Ishikawa (cell line): Measurements from ENCODE around the gene KIRREL3.

Experiments used
- CEBPB ChIP-seq: IDR thresholded peaks from 2 replicates; pipeline ENCODE4 v1.6.1; 2012
- CREB1 ChIP-seq: IDR thresholded peaks from 2 replicates; pipeline ENCODE4 v1.6.1; 2012; ENCODE audit warnings: low read depth
- EGR1 ChIP-seq: IDR thresholded peaks from 2 replicates; pipeline ENCODE4 v1.6.1; 2012
- EP300 ChIP-seq: IDR thresholded peaks from 2 replicates; pipeline ENCODE4 v1.6.1; 2012; ENCODE audit warnings: borderline replicate concordance
- FOXM1 ChIP-seq: IDR thresholded peaks from 2 replicates; pipeline ENCODE4 v1.6.1; 2012; ENCODE audit warnings: low read depth, borderline replicate concordance
- NFIC ChIP-seq: IDR thresholded peaks from 2 replicates; pipeline ENCODE4 v1.6.1; 2012
- RAD21 ChIP-seq: IDR thresholded peaks from 2 replicates; pipeline ENCODE4 v1.6.1; 2012; ENCODE audit warnings: low read depth
- TAF1 ChIP-seq: IDR thresholded peaks from 2 replicates; pipeline ENCODE4 v1.6.1; 2012; ENCODE audit warnings: low read depth, mild to moderate bottlenecking
- TCF12 ChIP-seq: IDR thresholded peaks from 2 replicates; pipeline ENCODE4 v1.6.1; 2012; ENCODE audit warnings: low read depth
- TEAD4 ChIP-seq: IDR thresholded peaks from 2 replicates; pipeline ENCODE4 v1.6.1; 2012
- YY1 ChIP-seq: IDR thresholded peaks from 2 replicates; pipeline ENCODE4 v1.6.1; 2012; ENCODE audit warnings: low read depth
- ZBTB7A ChIP-seq: IDR thresholded peaks from 2 replicates; pipeline ENCODE4 v1.6.1; 2012; ENCODE audit warnings: low read depth
- TF ChIP-seq, protein P1 (sequence below): IDR thresholded peaks from 2 replicates; pipeline ENCODE4 v1.6.1; 2012
- TF ChIP-seq, protein P2 (sequence below): IDR thresholded peaks from 2 replicates; pipeline ENCODE4 v1.6.1; 2012; ENCODE audit warnings: low read depth, mild to moderate bottlenecking
- TF ChIP-seq, protein P3 (sequence below): IDR thresholded peaks from 2 replicates; pipeline ENCODE4 v1.6.1; 2012

The KIRREL3 gene

DNA sequence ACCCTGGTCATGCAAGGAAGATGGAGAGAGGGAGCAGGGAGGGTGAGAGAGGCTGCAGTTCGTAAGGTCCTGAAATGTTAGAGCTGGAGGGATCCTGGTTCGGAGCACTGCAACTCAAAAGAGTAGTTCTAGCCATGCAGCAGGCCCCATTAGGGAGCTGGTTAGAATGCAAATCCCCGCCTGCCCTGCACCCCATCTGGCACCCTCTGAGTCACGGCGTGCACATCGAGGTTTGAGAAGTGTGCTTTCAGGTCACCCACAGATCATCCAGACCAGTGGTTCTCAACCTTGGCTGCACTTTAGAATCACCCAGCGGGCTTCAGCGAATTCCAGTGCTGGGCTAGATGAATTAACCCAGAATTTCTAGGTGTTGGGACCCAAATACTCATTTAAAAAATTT lies 596.9 kb downstream of the KIRREL3 start:
- TF ChIP-seq ZBTB7A: no peak
- no peak for TF ChIP-seq FOXM1
- TF ChIP-seq, protein P1, sequence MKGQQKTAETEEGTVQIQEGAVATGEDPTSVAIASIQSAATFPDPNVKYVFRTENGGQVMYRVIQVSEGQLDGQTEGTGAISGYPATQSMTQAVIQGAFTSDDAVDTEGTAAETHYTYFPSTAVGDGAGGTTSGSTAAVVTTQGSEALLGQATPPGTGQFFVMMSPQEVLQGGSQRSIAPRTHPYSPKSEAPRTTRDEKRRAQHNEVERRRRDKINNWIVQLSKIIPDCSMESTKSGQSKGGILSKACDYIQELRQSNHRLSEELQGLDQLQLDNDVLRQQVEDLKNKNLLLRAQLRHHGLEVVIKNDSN: no peak
- no peak for TF ChIP-seq TAF1
- no peak for TF ChIP-seq CEBPB
- TF ChIP-seq NFIC: no peak
- TF ChIP-seq YY1: no peak
- TF ChIP-seq, protein P2, sequence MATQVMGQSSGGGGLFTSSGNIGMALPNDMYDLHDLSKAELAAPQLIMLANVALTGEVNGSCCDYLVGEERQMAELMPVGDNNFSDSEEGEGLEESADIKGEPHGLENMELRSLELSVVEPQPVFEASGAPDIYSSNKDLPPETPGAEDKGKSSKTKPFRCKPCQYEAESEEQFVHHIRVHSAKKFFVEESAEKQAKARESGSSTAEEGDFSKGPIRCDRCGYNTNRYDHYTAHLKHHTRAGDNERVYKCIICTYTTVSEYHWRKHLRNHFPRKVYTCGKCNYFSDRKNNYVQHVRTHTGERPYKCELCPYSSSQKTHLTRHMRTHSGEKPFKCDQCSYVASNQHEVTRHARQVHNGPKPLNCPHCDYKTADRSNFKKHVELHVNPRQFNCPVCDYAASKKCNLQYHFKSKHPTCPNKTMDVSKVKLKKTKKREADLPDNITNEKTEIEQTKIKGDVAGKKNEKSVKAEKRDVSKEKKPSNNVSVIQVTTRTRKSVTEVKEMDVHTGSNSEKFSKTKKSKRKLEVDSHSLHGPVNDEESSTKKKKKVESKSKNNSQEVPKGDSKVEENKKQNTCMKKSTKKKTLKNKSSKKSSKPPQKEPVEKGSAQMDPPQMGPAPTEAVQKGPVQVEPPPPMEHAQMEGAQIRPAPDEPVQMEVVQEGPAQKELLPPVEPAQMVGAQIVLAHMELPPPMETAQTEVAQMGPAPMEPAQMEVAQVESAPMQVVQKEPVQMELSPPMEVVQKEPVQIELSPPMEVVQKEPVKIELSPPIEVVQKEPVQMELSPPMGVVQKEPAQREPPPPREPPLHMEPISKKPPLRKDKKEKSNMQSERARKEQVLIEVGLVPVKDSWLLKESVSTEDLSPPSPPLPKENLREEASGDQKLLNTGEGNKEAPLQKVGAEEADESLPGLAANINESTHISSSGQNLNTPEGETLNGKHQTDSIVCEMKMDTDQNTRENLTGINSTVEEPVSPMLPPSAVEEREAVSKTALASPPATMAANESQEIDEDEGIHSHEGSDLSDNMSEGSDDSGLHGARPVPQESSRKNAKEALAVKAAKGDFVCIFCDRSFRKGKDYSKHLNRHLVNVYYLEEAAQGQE: no peak
- TF ChIP-seq CREB1: no peak

DNA sequence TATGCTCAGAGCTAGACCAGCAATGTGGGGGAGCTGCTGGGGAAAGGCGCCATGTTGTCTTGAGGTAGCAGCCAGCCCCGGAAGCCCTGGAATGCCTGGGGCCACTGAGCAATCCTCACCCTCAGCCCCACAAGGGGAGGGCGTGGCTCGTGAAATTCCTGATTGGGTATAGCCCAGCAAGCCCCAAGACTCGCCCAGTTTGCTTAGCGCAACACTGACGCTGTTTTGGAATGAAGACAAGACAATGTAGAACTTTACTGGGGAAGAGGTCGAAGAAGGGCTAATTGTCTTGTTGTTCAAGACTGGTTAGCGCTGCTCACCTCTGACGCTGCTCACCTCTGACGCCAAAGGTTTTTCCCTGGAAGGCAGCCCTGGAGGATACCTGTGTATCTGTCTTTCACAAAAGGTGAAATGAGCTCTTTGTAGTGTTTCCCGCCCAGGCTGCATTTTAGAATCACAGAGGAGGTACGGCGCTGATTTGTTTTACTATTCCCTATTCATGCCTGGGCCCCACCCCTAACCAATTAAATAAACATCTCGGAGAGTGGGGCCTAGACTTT lies 597.5 kb downstream of the KIRREL3 start:
- TF ChIP-seq CEBPB (no peak), NFIC (no peak), FOXM1 (no peak), TCF12 (no peak), TAF1 (no peak), RAD21 (no peak), EGR1 (no peak), YY1 (no peak), TEAD4 (no peak), ZBTB7A (no peak), EP300 (no peak), CREB1 (no peak)
- TF ChIP-seq, protein P2: no peak
- TF ChIP-seq, protein P3, sequence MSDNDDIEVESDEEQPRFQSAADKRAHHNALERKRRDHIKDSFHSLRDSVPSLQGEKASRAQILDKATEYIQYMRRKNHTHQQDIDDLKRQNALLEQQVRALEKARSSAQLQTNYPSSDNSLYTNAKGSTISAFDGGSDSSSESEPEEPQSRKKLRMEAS: no peak
- TF ChIP-seq, protein P1: no peak

DNA sequence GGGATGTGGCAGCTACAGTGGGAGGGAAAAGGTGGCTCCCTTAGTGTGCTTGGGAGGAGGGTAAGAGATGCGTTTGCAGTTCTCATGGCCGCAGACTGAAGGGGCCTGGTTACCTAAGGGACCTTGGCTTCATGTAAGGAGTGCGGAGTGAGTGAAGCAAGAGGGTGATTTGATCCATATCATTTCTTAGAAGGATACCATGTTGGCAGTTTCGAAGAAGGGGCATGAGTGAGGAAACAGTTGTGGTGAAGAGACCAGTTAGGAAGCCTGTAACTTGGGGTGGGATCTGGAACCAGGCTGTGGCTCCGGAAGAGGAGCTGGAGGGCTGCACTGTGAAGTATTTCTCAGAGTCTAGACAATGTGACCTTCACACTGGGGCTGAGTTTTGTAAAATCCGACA lies 600.1 kb downstream of the KIRREL3 start:
- TF ChIP-seq NFIC: no peak
- no peak for TF ChIP-seq CREB1
- no peak for TF ChIP-seq RAD21
- no peak for TF ChIP-seq CEBPB

DNA sequence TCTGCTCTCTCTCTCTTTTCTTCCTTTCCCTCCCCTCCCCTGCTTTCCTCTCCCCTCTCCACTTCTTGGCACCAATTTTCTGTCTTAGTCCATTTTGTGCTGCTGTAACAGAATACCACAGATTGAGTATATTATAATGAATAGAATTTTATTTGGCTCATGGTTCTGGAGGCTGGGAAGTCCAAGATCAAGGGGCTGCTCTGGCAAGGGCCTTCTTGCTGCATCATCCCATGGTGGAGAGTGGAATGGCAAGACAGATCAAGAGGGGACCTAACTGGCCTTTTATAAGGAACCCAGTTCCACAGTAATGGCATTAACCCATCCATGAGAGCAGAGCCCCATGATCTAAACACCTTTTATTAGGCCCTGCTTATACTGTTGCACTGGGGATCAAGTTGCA lies 600.6 kb downstream of the KIRREL3 start:
- TF ChIP-seq NFIC (no peak), FOXM1 (no peak), TEAD4 (no peak), TAF1 (no peak)
- TF ChIP-seq, protein P2: no peak

DNA sequence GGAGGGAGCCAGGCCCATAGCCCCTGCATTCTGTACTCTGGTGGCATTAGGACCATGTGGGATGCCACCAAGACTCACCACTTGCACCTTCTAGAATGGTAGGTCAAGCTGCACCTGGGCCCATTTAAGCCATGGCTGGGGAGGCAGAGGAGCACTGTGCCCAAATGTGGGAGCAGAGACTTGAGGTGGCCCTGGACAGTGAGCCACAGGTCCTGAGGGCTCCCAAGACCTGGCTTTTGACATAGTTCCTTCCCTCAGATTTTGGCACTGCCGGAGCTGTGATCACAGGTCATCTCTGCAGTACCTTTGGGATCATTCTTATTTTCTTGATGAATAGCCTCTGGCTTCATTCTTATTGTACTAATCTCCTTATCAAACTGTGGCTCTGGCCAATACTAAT lies 601.8 kb downstream of the KIRREL3 start:
- TF ChIP-seq FOXM1: no peak
- no peak for TF ChIP-seq CREB1
- no peak for TF ChIP-seq TEAD4
- no peak for TF ChIP-seq EP300
- TF ChIP-seq EGR1: no peak
- no peak for TF ChIP-seq RAD21
- no peak for TF ChIP-seq NFIC
- no peak for TF ChIP-seq YY1
- no peak for TF ChIP-seq TCF12
- TF ChIP-seq CEBPB: no peak
- TF ChIP-seq, protein P2: no peak
- TF ChIP-seq, protein P3: no peak
- no peak for TF ChIP-seq TAF1
- TF ChIP-seq, protein P1: no peak
- TF ChIP-seq ZBTB7A: no peak
